HepG2 (cell line): Measurements from ENCODE around the gene OR2AT4. TPM values are rescaled to one million over a fixed set of nuclear protein-coding genes. Genes with fewer than 3 reads are reported as not detected.
A peak's percentile ranks its signal among the peaks of the same experiment; 100 is the strongest.

Experiments
- ARNT ChIP-seq: fragments of 450-650 bp; IDR thresholded peaks from 2 replicates; pipeline ENCODE4 v1.6.1; 2017
- CCDC6 ChIP-seq: sonication (generic); formaldehyde crosslinking; IDR thresholded peaks from 2 replicates; pipeline ENCODE4 v1.8.1; 2022; ENCODE audit warnings: mild to moderate bottlenecking, missing genetic modification reagents, moderate library complexity
- EZH2 ChIP-seq: conservative IDR thresholded peaks from 2 replicates; pipeline ENCODE4 v1.6.1; 2012; ENCODE audit warnings: mild to moderate bottlenecking, low read depth, low read length, moderate library complexity
- GTF2F1 ChIP-seq: fragments of 150-350 bp; IDR thresholded peaks from 2 replicates; pipeline ENCODE4 v1.6.1; 2014; ENCODE audit warnings: low read length
- KMT2A ChIP-seq: sonication (generic); formaldehyde crosslinking; IDR thresholded peaks from 2 replicates; pipeline ENCODE4 v1.4.0; 2020; ENCODE audit warnings: missing genetic modification reagents
- MTF2 ChIP-seq: sonication (generic); formaldehyde crosslinking; IDR thresholded peaks from 2 replicates; pipeline ENCODE4 v1.5.0; 2020; ENCODE audit warnings: missing genetic modification reagents, borderline replicate concordance
- NCOA1 ChIP-seq: sonication (generic); formaldehyde crosslinking; IDR thresholded peaks from 2 replicates; pipeline ENCODE4 v1.9.0; 2021; ENCODE audit warnings: missing genetic modification reagents
- PBX3 ChIP-seq: sonication (generic); formaldehyde crosslinking; IDR thresholded peaks from 2 replicates; pipeline ENCODE4 v1.8.1; 2023; ENCODE audit warnings: missing genetic modification reagents, inconsistent platforms, borderline replicate concordance
- STAT5B ChIP-seq: sonication (generic); formaldehyde crosslinking; IDR thresholded peaks from 2 replicates; pipeline ENCODE4 v1.4.0; 2020; ENCODE audit warnings: missing genetic modification reagents
- ZBTB37 ChIP-seq: sonication (generic); formaldehyde crosslinking; IDR thresholded peaks from 2 replicates; pipeline ENCODE4 v1.4.0; 2020; ENCODE audit warnings: mild to moderate bottlenecking, missing genetic modification reagents
- ZNF276 ChIP-seq: sonication (generic); formaldehyde crosslinking; IDR thresholded peaks from 2 replicates; pipeline ENCODE4 v1.4.0; 2020; ENCODE audit warnings: mild to moderate bottlenecking, low read depth, missing genetic modification reagents
- ZNF670 ChIP-seq: sonication (generic); formaldehyde crosslinking; IDR thresholded peaks from 2 replicates; pipeline ENCODE4 v1.8.0; 2022; ENCODE audit warnings: mild to moderate bottlenecking, missing genetic modification reagents, borderline replicate concordance
- polyA plus RNA-seq, 8 experiments: library from polyadenylated mRNA; depleted of rRNA in 3 of 8; stranded (reverse) in 7 of 8; unstranded in 1 of 8; fragments of >200 nt; fragmentation: Illumina TruSeq in 4 of 8; extraction: Trizol in 4 of 8; gene quantifications; 2 replicates each; pipeline versions ENCODE4 v1.2.1 to v1.2.3, GENCODE V29; 2011 to 2016; ENCODE audit warnings: low read depth in 4 of 8, missing spikeins in 1 of 8, mixed read lengths in 1 of 8; ENCODE audit not compliant: insufficient read depth in 1 of 8
- total RNA-seq, 5 experiments: library from RNA; depleted of rRNA; stranded (reverse); fragments of >200 nt; fragmentation: Illumina TruSeq; extraction: Trizol; gene quantifications; 2 replicates each; pipeline ENCODE4 v1.2.3, GENCODE V29; 2016; ENCODE audit warnings: low read depth in 1 of 5
- TF ChIP-seq, protein P1 (sequence below): sonication (generic); formaldehyde crosslinking; IDR thresholded peaks from 2 replicates; pipeline ENCODE4 v1.9.0; 2022; ENCODE audit warnings: low read depth, missing genetic modification reagents
- TF ChIP-seq, protein P2 (sequence below): sonication (generic); formaldehyde crosslinking; IDR thresholded peaks from 2 replicates; pipeline ENCODE4 v1.4.0; 2020; ENCODE audit warnings: missing genetic modification reagents, borderline replicate concordance
- TF ChIP-seq, protein P3 (sequence below): sonication (generic); formaldehyde crosslinking; IDR thresholded peaks from 2 replicates; pipeline ENCODE4 v1.5.0; 2020; ENCODE audit warnings: mild to moderate bottlenecking, missing genetic modification reagents, borderline replicate concordance

The OR2AT4 gene
- total and polyA plus RNA-seq, 2 of the 13 experiments (the other 11 are each of a cell fraction or from before 2014, with no cell fraction given): not detected

- TF ChIP-seq, protein P1, sequence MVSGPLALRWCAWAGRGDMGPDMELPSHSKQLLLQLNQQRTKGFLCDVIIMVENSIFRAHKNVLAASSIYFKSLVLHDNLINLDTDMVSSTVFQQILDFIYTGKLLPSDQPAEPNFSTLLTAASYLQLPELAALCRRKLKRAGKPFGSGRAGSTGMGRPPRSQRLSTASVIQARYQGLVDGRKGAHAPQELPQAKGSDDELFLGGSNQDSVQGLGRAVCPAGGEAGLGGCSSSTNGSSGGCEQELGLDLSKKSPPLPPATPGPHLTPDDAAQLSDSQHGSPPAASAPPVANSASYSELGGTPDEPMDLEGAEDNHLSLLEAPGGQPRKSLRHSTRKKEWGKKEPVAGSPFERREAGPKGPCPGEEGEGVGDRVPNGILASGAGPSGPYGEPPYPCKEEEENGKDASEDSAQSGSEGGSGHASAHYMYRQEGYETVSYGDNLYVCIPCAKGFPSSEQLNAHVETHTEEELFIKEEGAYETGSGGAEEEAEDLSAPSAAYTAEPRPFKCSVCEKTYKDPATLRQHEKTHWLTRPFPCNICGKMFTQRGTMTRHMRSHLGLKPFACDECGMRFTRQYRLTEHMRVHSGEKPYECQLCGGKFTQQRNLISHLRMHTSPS: no peak
- TF ChIP-seq ZNF670 (CRISPR knock-in tag): no peak
- TF ChIP-seq, protein P2, sequence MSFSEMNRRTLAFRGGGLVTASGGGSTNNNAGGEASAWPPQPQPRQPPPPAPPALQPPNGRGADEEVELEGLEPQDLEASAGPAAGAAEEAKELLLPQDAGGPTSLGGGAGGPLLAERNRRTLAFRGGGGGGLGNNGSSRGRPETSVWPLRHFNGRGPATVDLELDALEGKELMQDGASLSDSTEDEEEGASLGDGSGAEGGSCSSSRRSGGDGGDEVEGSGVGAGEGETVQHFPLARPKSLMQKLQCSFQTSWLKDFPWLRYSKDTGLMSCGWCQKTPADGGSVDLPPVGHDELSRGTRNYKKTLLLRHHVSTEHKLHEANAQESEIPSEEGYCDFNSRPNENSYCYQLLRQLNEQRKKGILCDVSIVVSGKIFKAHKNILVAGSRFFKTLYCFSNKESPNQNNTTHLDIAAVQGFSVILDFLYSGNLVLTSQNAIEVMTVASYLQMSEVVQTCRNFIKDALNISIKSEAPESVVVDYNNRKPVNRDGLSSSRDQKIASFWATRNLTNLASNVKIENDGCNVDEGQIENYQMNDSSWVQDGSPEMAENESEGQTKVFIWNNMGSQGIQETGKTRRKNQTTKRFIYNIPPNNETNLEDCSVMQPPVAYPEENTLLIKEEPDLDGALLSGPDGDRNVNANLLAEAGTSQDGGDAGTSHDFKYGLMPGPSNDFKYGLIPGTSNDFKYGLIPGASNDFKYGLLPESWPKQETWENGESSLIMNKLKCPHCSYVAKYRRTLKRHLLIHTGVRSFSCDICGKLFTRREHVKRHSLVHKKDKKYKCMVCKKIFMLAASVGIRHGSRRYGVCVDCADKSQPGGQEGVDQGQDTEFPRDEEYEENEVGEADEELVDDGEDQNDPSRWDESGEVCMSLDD (CRISPR knock-in tag): no peak
- no peak for TF ChIP-seq NCOA1 (CRISPR knock-in tag)
- no peak for TF ChIP-seq ZNF276 (CRISPR knock-in tag)
- no peak for TF ChIP-seq KMT2A
- TF ChIP-seq STAT5B (CRISPR knock-in tag): no peak
- no peak for TF ChIP-seq ZBTB37 (CRISPR knock-in tag)
- TF ChIP-seq EZH2: no peak
- no peak for TF ChIP-seq ARNT
- no peak for TF ChIP-seq CCDC6 (CRISPR knock-in tag)
- TF ChIP-seq GTF2F1: no peak
- TF ChIP-seq, protein P3, sequence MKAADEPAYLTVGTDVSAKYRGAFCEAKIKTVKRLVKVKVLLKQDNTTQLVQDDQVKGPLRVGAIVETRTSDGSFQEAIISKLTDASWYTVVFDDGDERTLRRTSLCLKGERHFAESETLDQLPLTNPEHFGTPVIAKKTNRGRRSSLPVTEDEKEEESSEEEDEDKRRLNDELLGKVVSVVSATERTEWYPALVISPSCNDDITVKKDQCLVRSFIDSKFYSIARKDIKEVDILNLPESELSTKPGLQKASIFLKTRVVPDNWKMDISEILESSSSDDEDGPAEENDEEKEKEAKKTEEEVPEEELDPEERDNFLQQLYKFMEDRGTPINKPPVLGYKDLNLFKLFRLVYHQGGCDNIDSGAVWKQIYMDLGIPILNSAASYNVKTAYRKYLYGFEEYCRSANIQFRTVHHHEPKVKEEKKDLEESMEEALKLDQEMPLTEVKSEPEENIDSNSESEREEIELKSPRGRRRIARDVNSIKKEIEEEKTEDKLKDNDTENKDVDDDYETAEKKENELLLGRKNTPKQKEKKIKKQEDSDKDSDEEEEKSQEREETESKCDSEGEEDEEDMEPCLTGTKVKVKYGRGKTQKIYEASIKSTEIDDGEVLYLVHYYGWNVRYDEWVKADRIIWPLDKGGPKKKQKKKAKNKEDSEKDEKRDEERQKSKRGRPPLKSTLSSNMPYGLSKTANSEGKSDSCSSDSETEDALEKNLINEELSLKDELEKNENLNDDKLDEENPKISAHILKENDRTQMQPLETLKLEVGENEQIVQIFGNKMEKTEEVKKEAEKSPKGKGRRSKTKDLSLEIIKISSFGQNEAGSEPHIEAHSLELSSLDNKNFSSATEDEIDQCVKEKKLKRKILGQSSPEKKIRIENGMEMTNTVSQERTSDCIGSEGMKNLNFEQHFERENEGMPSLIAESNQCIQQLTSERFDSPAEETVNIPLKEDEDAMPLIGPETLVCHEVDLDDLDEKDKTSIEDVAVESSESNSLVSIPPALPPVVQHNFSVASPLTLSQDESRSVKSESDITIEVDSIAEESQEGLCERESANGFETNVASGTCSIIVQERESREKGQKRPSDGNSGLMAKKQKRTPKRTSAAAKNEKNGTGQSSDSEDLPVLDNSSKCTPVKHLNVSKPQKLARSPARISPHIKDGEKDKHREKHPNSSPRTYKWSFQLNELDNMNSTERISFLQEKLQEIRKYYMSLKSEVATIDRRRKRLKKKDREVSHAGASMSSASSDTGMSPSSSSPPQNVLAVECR (CRISPR knock-in tag): peak; percentile 28; the same call in 1 of the 2 replicates
- TF ChIP-seq MTF2 (CRISPR knock-in tag): no peak
- TF ChIP-seq PBX3 (CRISPR knock-in tag): no peak
Observed at GRCh38 chr11:75031771-75032549, 64.7 kb downstream of the OR2AT4 start (continued).
